Measurements from ENCODE around the gene TRHDE.
A peak's percentile ranks its signal among the peaks of the same experiment; 100 is the strongest.

The TRHDE gene, protein sequence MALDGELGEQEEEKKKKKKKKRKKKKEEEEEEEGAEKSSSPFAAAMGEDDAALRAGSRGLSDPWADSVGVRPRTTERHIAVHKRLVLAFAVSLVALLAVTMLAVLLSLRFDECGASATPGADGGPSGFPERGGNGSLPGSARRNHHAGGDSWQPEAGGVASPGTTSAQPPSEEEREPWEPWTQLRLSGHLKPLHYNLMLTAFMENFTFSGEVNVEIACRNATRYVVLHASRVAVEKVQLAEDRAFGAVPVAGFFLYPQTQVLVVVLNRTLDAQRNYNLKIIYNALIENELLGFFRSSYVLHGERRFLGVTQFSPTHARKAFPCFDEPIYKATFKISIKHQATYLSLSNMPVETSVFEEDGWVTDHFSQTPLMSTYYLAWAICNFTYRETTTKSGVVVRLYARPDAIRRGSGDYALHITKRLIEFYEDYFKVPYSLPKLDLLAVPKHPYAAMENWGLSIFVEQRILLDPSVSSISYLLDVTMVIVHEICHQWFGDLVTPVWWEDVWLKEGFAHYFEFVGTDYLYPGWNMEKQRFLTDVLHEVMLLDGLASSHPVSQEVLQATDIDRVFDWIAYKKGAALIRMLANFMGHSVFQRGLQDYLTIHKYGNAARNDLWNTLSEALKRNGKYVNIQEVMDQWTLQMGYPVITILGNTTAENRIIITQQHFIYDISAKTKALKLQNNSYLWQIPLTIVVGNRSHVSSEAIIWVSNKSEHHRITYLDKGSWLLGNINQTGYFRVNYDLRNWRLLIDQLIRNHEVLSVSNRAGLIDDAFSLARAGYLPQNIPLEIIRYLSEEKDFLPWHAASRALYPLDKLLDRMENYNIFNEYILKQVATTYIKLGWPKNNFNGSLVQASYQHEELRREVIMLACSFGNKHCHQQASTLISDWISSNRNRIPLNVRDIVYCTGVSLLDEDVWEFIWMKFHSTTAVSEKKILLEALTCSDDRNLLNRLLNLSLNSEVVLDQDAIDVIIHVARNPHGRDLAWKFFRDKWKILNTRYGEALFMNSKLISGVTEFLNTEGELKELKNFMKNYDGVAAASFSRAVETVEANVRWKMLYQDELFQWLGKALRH

DNA sequence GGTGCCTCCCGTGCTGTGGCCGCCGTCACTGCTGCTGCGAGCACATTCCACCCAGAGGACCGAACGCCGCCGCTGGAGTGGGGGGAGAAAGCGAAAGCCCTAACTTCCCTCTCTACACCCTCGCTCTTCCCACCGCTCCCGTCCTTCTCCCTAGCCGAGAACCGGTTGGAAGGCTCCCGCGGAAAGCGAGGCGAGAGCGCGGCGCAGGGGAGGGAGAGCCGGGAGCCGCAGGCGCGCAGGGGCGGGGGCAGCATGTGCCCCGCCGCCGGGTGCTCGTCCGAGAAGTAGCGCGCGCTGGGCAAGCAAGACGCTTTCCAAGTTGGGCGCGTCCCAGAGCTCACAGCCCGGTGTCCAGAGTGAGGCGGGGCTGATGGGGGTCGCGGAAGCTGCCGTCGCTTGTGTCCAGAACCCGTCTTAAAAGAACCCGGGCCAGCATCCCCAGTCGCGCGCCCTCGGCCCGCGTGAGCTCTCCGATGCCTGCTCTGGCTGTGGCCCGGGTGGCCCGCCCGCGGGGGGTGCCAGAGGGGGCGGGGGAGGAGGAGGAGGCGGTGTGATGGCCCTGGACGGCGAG lies at the start of gene TRHDE:
TRHDE (plus strand) TSS at position 280 of the 571 bp plus-strand sequence; CDS start at position 554, 274 bp downstream.
- DNase-seq: peak; percentile 20
- TF ChIP-seq CTCF (IDR thresholded peaks at IDR 0.05; ENCODE audit: low read depth, low read length, missing control alignments): no peak
- H3K27me3 ChIP-seq (replicated peaks): no peaks in the 10 kb centered on the region
- in situ Hi-C loops (cut with HindIII; ENCODE audit: low pct_ligation_motif_present, low sequenced_read_pairs): no loop called here
- H3K36me3 ChIP-seq (replicated peaks): no peaks in the 10 kb centered on the region
- H3K27ac ChIP-seq: no peak within 1 kb of the TSS
- H3K4me3 ChIP-seq (ENCODE audit: low read depth, low read length): peak within 1 kb of the TSS; percentile 84

DNA sequence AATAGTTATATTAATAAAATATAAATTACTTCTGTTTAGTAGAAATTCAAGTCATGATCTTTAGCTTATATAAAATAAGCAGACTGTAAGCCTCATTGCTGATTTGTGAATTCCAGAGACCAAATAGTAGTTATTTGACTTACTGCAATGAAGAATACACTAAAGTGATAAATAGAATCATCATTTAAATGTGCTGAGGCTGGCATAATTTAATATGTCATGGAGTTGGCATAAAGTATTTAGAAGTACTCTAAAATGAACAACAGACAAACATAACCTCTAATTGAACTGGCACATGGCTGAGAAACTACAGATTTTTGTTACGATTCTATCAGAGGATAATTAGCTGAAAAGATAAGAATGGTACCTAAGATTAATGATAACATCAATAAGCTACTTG lies 45.7 kb upstream of the TRHDE start:
- H3K36me3 ChIP-seq (replicated peaks): no peaks in the 10 kb centered on the region
- H3K27ac ChIP-seq: no peak overlapping the region
- DNase-seq: no peak
- H3K27me3 ChIP-seq (replicated peaks): no peaks in the 10 kb centered on the region
- in situ Hi-C loops (cut with HindIII; ENCODE audit: low pct_ligation_motif_present, low sequenced_read_pairs): no loop called here
- no peak overlapping the region for H3K4me3 ChIP-seq (ENCODE audit: low read depth, low read length)
- no peak for TF ChIP-seq CTCF (IDR thresholded peaks at IDR 0.05; ENCODE audit: low read depth, low read length, missing control alignments)

- in situ Hi-C loops (cut with HindIII; ENCODE audit: low pct_ligation_motif_present, low sequenced_read_pairs): no loop called here
- DNase-seq: no peak
Measured at GRCh38 chr12:72228424-72228823, 43.7 kb upstream of the TRHDE start.

DNA sequence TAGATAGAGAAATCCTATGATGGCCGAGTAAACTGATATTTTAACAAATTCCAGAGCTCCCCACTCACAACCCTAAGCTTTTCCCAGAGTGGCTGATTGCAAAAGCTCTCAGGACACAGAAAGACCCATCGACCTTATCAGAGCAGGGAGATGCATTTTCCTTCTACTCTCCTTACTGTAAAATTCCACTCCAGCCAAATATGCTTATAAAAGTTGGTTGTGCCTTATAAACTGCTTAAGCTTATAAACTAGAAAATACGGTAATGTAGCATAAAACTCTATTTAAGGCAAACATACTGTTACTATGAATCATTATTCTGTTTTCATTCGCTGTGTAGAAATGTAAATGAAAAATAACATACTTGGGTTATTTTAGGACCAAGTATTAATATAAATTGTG lies 41.6 kb upstream of the TRHDE start:
- in situ Hi-C loops (cut with HindIII; ENCODE audit: low pct_ligation_motif_present, low sequenced_read_pairs): no loop called here
- H3K36me3 ChIP-seq (replicated peaks): no peaks in the 10 kb centered on the region
- no peak for TF ChIP-seq CTCF (IDR thresholded peaks at IDR 0.05; ENCODE audit: low read depth, low read length, missing control alignments)
- H3K27me3 ChIP-seq (replicated peaks): no peaks in the 10 kb centered on the region
- peak; percentile 81 for DNase-seq
- peak overlapping the region; percentile 35 for H3K27ac ChIP-seq
- no peak overlapping the region for H3K4me3 ChIP-seq (ENCODE audit: low read depth, low read length)

More at GRCh38 chr12:72228424-72228823, 43.7 kb upstream of the TRHDE start:
- Histone ChIP-seq H3K4me3 (ENCODE audit: low read depth, low read length) (no peak overlapping the region), H3K36me3 (replicated peaks) (no peaks in the 10 kb centered on the region), H3K27ac (no peak overlapping the region), H3K27me3 (replicated peaks) (no peaks in the 10 kb centered on the region)
- no peak for TF ChIP-seq CTCF (IDR thresholded peaks at IDR 0.05; ENCODE audit: low read depth, low read length, missing control alignments)

DNA sequence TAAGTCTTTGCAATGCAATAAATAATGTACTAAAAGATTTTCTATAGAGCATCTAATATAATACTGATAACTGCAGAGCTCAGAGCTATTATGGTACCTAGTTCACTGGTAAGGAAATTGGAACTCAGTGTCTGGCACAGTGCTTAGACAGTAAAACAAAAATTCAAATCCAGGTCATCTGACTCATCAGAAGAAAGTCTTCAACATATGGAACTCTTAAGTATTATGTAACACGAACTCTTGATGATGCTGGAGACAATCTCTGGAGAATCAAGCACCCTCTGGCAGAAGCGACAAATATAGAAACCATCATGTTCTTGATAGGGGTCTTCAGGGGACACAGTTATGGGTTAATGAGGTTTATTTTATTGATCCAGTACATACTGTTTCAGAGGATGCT lies 37.3 kb upstream of the TRHDE start:
- Histone ChIP-seq H3K27ac (no peak overlapping the region), H3K4me3 (ENCODE audit: low read depth, low read length) (no peak overlapping the region), H3K27me3 (replicated peaks) (no peaks in the 10 kb centered on the region), H3K36me3 (replicated peaks) (no peaks in the 10 kb centered on the region)
- no peak for DNase-seq
- TF ChIP-seq CTCF (IDR thresholded peaks at IDR 0.05; ENCODE audit: low read depth, low read length, missing control alignments): no peak
- in situ Hi-C loops (cut with HindIII; ENCODE audit: low pct_ligation_motif_present, low sequenced_read_pairs): no loop called here
